ENCODE data around the gene COL4A6. TPM values are rescaled to one million over a fixed set of nuclear protein-coding genes. Genes with fewer than 3 reads are reported as not detected.

Gene COL4A6
- polyA plus RNA-seq, 1 donor, result 6.8 TPM

GRCh38 chrX:108219949-108220601 is 218.1 kb downstream of the COL4A6 start:
- H3K4me3 ChIP-seq (ENCODE audit: low read length), result no peak overlapping the region
- H3K9me3 ChIP-seq (ENCODE audit: control insufficient read depth, low read depth, low read length), result no peaks in the 10 kb centered on the region
- H3K36me3 ChIP-seq (ENCODE audit: control insufficient read depth, insufficient read depth, low read length), result no peaks in the 10 kb centered on the region
- WGBS (ENCODE audit: insufficient coverage, low lambda C conversion rate), result no CpG with 5 or more reads among the region's 5 CpGs
- peaks cover 15% of the 10 kb centered on the region for H3K4me1 ChIP-seq (ENCODE audit: control insufficient read depth, insufficient read depth, low read length)
- H3K27ac ChIP-seq (ENCODE audit: low read length), result no peak overlapping the region
- no peaks in the 10 kb centered on the region for H3K27me3 ChIP-seq (ENCODE audit: control insufficient read depth, insufficient read depth, low read length)
- DNase-seq, result peak; percentile 12 to 68

DNA sequence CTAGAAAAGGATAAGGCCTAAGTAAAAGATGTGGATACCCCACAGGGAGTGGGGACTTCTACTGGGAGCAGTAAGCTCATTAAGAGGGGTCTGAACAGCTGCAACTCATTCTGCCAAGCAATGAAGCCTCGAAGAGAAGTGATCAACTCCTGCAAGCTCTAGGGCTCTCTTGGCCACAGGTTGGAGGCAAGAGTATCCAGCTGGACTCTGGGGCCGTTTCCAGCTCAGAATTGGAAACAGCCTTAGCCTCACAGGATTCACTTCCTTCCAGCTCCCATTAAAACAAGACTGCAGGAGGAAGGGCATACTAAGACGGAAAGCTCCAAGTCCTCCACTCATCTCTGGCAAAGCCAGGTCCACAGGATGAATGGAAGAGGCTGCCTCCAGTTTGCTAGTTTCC is 220.3 kb downstream of the COL4A6 start:
- Histone ChIP-seq H3K9me3 (ENCODE audit: control insufficient read depth, low read depth, low read length) (no peaks in the 10 kb centered on the region), H3K36me3 (ENCODE audit: control insufficient read depth, insufficient read depth, low read length) (no peaks in the 10 kb centered on the region), H3K27me3 (ENCODE audit: control insufficient read depth, insufficient read depth, low read length) (no peaks in the 10 kb centered on the region), H3K4me1 (ENCODE audit: control insufficient read depth, insufficient read depth, low read length) (peaks cover 17% of the 10 kb centered on the region), H3K4me3 (ENCODE audit: low read length) (no peak overlapping the region), H3K27ac (ENCODE audit: low read length) (no peak overlapping the region)
- no peak for DNase-seq
- no CpG with 5 or more reads among the region's 3 CpGs for WGBS (ENCODE audit: insufficient coverage, low lambda C conversion rate)

- no peak for DNase-seq
- Histone ChIP-seq H3K27ac (ENCODE audit: low read length) (no peak overlapping the region), H3K36me3 (ENCODE audit: control insufficient read depth, insufficient read depth, low read length) (no peaks in the 10 kb centered on the region), H3K4me1 (ENCODE audit: control insufficient read depth, insufficient read depth, low read length) (peaks cover 24% of the 10 kb centered on the region), H3K9me3 (ENCODE audit: control insufficient read depth, low read depth, low read length) (no peaks in the 10 kb centered on the region), H3K4me3 (ENCODE audit: low read length) (no peak overlapping the region), H3K27me3 (ENCODE audit: control insufficient read depth, insufficient read depth, low read length) (no peaks in the 10 kb centered on the region)
- WGBS (ENCODE audit: insufficient coverage, low lambda C conversion rate), result no CpG with 5 or more reads among the region's 3 CpGs
Measured at GRCh38 chrX:108216919-108217571, 221.2 kb downstream of the COL4A6 start.

GRCh38 chrX:108216405-108216804 is 221.8 kb downstream of the COL4A6 start:
- no peak overlapping the region for H3K27ac ChIP-seq (ENCODE audit: low read length)

GRCh38 chrX:108211301-108211700 is 226.9 kb downstream of the COL4A6 start:
- Histone ChIP-seq H3K36me3 (ENCODE audit: control insufficient read depth, insufficient read depth, low read length) (no peaks in the 10 kb centered on the region), H3K27me3 (ENCODE audit: control insufficient read depth, insufficient read depth, low read length) (no peaks in the 10 kb centered on the region), H3K4me1 (ENCODE audit: control insufficient read depth, insufficient read depth, low read length) (peaks cover 30% of the 10 kb centered on the region), H3K27ac (ENCODE audit: low read length) (peak overlapping the region; percentile 53), H3K9me3 (ENCODE audit: control insufficient read depth, low read depth, low read length) (no peaks in the 10 kb centered on the region), H3K4me3 (ENCODE audit: low read length) (no peak overlapping the region)
- WGBS (ENCODE audit: insufficient coverage, low lambda C conversion rate), result no CpG with 5 or more reads among the region's 1 CpG
- no peak for DNase-seq

More at GRCh38 chrX:108216405-108216804, 221.8 kb downstream of the COL4A6 start:
- peaks cover 29% of the 10 kb centered on the region for H3K4me1 ChIP-seq (ENCODE audit: control insufficient read depth, insufficient read depth, low read length)
- H3K27me3 ChIP-seq (ENCODE audit: control insufficient read depth, insufficient read depth, low read length), result no peaks in the 10 kb centered on the region
- WGBS (ENCODE audit: insufficient coverage, low lambda C conversion rate), result no CpG with 5 or more reads among the region's 1 CpG
- H3K36me3 ChIP-seq (ENCODE audit: control insufficient read depth, insufficient read depth, low read length), result no peaks in the 10 kb centered on the region
- H3K4me3 ChIP-seq (ENCODE audit: low read length), result no peak overlapping the region
- no peak for DNase-seq
- H3K9me3 ChIP-seq (ENCODE audit: control insufficient read depth, low read depth, low read length), result no peaks in the 10 kb centered on the region

- DNase-seq, result no peak
- no peaks in the 10 kb centered on the region for H3K27me3 ChIP-seq (ENCODE audit: control insufficient read depth, insufficient read depth, low read length)
- H3K27ac ChIP-seq (ENCODE audit: low read length), result no peak overlapping the region
- H3K4me3 ChIP-seq (ENCODE audit: low read length), result no peak overlapping the region
- WGBS (ENCODE audit: insufficient coverage, low lambda C conversion rate), result 100% methylated on average over 1 of the region's 3 CpGs
- no peaks in the 10 kb centered on the region for H3K9me3 ChIP-seq (ENCODE audit: control insufficient read depth, low read depth, low read length)
- H3K36me3 ChIP-seq (ENCODE audit: control insufficient read depth, insufficient read depth, low read length), result no peaks in the 10 kb centered on the region
- H3K4me1 ChIP-seq (ENCODE audit: control insufficient read depth, insufficient read depth, low read length), result peaks cover 17% of the 10 kb centered on the region
Measured at GRCh38 chrX:108209006-108209554, 229.1 kb downstream of the COL4A6 start.

DNA sequence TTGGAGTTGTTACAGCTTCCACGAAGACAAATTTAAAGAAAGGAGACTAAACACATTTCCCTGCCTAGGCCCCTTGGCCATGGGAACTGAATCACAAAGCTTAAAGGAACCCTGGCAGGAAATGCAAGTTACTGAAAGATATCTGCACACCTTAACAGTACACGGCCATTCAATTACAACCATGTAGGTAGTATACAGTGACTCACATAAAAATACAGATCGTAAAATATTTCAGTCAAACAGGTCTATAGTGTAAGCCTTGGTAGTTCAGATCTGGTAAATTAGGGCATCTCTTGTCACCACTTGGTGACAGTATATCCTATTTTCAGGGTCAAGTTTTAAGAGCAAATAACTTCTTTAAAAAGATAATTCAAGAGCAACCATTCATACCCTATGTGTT is 234.7 kb downstream of the COL4A6 start:
- no peak for DNase-seq
- WGBS (ENCODE audit: insufficient coverage, low lambda C conversion rate), result no CpG with 5 or more reads among the region's 3 CpGs
- no peaks in the 10 kb centered on the region for H3K4me1 ChIP-seq (ENCODE audit: control insufficient read depth, insufficient read depth, low read length)

GRCh38 chrX:108199691-108200090 is 238.5 kb downstream of the COL4A6 start:
- no peaks in the 10 kb centered on the region for H3K9me3 ChIP-seq (ENCODE audit: control insufficient read depth, low read depth, low read length)
- no peaks in the 10 kb centered on the region for H3K27me3 ChIP-seq (ENCODE audit: control insufficient read depth, insufficient read depth, low read length)
- H3K4me3 ChIP-seq (ENCODE audit: low read length), result no peak overlapping the region
- DNase-seq, result peak; percentile 13 to 32
- H3K36me3 ChIP-seq (ENCODE audit: control insufficient read depth, insufficient read depth, low read length), result no peaks in the 10 kb centered on the region
- H3K4me1 ChIP-seq (ENCODE audit: control insufficient read depth, insufficient read depth, low read length), result no peaks in the 10 kb centered on the region
- WGBS (ENCODE audit: insufficient coverage, low lambda C conversion rate), result no CpG with 5 or more reads among the region's 4 CpGs
- H3K27ac ChIP-seq (ENCODE audit: low read length), result no peak overlapping the region

More for the DNA sequence above, 234.7 kb downstream of the COL4A6 start:
- H3K36me3 ChIP-seq (ENCODE audit: control insufficient read depth, insufficient read depth, low read length), result no peaks in the 10 kb centered on the region
- no peak overlapping the region for H3K27ac ChIP-seq (ENCODE audit: low read length)
- no peaks in the 10 kb centered on the region for H3K9me3 ChIP-seq (ENCODE audit: control insufficient read depth, low read depth, low read length)
- no peaks in the 10 kb centered on the region for H3K27me3 ChIP-seq (ENCODE audit: control insufficient read depth, insufficient read depth, low read length)
- no peak overlapping the region for H3K4me3 ChIP-seq (ENCODE audit: low read length)

DNA sequence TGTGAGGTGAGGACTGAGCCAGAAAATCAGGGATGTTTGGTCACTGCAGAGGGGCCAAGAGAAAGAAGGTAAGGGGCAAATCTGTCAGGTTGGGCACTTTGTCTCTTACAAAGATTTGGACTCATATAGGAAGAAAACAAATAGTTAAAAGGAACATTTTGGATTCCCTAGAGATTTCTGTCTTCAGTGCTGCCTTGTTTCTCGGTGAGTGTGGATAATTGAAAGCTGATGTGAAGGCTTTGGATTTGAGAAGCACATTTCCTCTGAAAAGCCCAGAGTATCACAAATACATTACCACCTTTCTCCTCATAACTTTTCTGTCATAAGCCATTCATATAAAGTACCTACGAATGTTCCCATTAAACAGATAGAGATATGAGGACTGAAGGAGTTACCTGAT is 239.2 kb downstream of the COL4A6 start:
- Histone ChIP-seq H3K9me3 (ENCODE audit: control insufficient read depth, low read depth, low read length) (no peaks in the 10 kb centered on the region), H3K4me3 (ENCODE audit: low read length) (no peak overlapping the region), H3K27me3 (ENCODE audit: control insufficient read depth, insufficient read depth, low read length) (no peaks in the 10 kb centered on the region), H3K4me1 (ENCODE audit: control insufficient read depth, insufficient read depth, low read length) (no peaks in the 10 kb centered on the region), H3K27ac (ENCODE audit: low read length) (no peak overlapping the region), H3K36me3 (ENCODE audit: control insufficient read depth, insufficient read depth, low read length) (no peaks in the 10 kb centered on the region)
- DNase-seq, result no peak
- no CpG with 5 or more reads among the region's 2 CpGs for WGBS (ENCODE audit: insufficient coverage, low lambda C conversion rate)

GRCh38 chrX:108198420-108198819 is 239.8 kb downstream of the COL4A6 start:
- no CpG with 5 or more reads among the region's 1 CpG for WGBS (ENCODE audit: insufficient coverage, low lambda C conversion rate)
- no peak overlapping the region for H3K27ac ChIP-seq (ENCODE audit: low read length)
- H3K36me3 ChIP-seq (ENCODE audit: control insufficient read depth, insufficient read depth, low read length), result no peaks in the 10 kb centered on the region
- no peak overlapping the region for H3K4me3 ChIP-seq (ENCODE audit: low read length)
- no peaks in the 10 kb centered on the region for H3K9me3 ChIP-seq (ENCODE audit: control insufficient read depth, low read depth, low read length)
- H3K27me3 ChIP-seq (ENCODE audit: control insufficient read depth, insufficient read depth, low read length), result no peaks in the 10 kb centered on the region
- no peak for DNase-seq
- H3K4me1 ChIP-seq (ENCODE audit: control insufficient read depth, insufficient read depth, low read length), result no peaks in the 10 kb centered on the region
